Amniotic epithelial cell (primary cell): Measurements from ENCODE around the gene DCLK1.
A peak's percentile ranks its signal among the peaks of the same experiment; 100 is the strongest.

Source experiments
- DNase-seq: peaks from one replicate; pipeline ENCODE4 v3.0.0-alpha.2; 2010; ENCODE audit warnings: low read depth

DCLK1 gene

DNA sequence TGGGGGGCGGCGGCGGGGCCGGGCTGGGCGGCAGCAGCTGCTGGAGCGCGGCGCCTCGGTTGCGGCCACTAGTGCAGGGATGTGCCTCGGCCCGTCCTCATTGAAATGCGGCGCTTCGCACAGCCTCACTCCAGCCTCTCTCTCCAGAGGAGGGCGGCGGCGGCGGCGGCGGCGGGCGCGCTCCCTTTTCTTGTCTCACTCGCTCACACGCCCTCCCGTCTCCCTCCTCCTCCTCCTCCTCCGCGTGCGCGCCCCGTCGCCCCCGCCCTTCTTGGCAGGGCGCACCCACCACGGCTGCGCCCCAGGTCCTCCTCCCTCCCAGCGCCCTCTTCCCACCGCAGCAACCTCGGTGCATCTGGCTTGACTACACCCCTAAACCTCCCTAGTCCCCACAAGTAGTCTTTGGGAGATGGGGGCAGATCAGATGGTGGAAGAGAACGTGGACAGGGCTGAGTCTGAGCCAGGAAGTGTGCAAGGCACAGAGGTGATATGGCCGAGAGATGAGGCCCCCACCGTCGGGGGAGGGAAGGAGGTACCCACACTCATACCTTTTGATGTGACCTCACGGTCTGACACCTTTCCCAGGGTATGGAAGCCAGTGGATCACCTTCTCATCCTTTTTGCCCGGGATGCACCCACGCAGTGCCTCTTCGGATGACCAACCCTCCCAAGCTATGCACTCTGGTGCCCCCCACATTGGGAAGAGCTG lies at the start of gene DCLK1:
Gene DCLK1 (minus strand): TSS at position 161 of the 709 bp plus-strand sequence.
- no peak for DNase-seq

GRCh38 chr13:36175621-36176020 lies 44.4 kb upstream of the DCLK1 start:
- no peak for DNase-seq

DNA sequence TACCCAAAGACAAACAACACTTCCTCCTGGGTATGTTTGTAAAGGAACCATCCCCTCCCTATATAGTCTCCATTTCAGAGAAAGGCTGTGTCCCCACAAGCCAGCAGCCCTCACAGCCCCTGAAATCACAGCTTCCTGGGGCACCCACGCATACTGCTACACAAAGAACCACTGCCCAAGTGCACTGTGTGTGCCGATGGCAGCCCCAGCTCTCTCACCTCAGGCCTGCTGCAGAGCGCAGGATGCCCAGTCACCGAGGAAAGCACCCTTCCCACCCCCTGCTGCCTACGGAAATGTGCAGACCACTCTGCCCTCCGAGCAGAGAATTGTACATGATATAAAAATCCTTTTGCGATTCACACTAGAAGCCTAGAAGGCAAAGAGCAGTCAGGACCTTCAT lies 43.7 kb upstream of the DCLK1 start:
- DNase-seq: no peak

DNA sequence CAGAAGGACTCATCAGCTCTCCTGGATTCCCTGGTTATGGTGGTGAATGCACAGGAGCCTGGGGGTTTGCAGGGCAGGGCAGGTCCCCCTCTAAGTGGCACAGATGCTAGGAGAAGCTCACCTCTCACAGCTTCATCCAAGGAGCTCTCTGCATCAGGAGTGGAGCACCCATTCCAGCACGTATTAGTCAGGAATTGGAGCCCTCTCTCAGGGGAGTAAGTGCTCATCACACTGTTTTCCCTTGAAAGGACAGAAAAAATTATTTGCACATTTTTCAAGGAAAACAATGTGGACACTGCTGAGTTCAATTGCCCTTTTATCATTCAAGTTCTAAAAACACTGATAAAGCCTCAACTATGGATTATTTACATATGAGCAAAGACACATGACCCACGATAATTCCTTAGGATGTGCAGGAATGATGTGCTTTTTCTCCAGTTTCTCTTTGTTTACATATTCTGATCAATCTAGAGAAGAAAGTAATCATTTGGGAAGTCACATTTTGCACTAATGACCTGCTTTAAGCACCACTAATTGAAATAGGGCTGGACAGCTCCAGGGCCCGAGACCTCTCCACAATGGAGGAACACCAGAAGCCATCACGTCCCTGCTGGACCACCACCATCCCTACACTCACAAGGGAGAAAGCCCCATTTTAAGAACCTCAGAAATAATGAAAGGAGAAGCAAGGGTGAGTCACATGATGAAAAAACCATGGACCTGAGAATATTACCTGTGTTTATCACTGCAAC lies 42.6 kb upstream of the DCLK1 start:
- no peak for DNase-seq

GRCh38 chr13:36166046-36166445 lies 34.9 kb upstream of the DCLK1 start:
- DNase-seq: no peak

GRCh38 chr13:36163809-36164308 lies 32.7 kb upstream of the DCLK1 start:
- DNase-seq: peak; percentile 95

DNA sequence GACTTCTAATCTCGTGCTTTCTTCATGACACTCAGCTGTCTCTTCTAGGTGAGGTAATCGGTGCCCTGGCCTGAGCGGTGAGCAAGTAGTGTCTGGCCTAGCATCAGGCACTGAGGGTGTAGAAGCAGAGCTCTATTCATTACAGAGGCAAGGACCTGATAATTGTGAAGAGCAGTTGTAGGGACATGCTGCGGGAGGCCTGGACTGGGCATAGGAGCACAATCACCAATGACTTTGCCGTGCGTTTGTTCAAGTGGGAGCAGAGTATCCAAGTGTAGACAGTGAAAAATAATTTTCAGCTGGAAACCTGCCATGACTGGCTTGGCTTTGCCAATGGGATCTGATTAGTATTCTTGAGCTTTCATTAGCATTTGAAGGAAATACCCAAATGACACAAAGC lies 32.1 kb upstream of the DCLK1 start:
- no peak for DNase-seq

- DNase-seq: no peak
Observed at GRCh38 chr13:36160297-36160696, 29.1 kb upstream of the DCLK1 start.

DNA sequence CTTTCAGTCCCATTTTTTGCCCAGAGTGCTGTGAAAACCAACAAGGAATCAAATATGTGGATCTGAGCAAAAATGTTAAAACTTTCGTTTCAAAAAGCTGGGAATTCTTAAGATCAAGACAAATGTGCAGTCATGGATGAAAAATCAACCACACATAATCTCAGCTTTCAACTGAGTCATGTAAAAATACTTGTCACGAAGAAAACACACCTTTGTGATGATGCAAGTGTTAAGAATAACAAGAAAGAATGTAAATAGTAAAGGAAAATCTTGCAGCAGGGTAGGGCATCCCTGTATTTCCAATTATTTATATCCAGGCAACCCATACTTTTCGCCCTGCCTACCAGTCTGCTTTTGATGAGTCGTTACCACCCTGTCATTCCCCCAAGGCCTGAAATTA lies 27.4 kb upstream of the DCLK1 start:
- peak; percentile 21 for DNase-seq

GRCh38 chr13:36157480-36157879 lies 26.3 kb upstream of the DCLK1 start:
- peak; percentile 13 for DNase-seq

DNA sequence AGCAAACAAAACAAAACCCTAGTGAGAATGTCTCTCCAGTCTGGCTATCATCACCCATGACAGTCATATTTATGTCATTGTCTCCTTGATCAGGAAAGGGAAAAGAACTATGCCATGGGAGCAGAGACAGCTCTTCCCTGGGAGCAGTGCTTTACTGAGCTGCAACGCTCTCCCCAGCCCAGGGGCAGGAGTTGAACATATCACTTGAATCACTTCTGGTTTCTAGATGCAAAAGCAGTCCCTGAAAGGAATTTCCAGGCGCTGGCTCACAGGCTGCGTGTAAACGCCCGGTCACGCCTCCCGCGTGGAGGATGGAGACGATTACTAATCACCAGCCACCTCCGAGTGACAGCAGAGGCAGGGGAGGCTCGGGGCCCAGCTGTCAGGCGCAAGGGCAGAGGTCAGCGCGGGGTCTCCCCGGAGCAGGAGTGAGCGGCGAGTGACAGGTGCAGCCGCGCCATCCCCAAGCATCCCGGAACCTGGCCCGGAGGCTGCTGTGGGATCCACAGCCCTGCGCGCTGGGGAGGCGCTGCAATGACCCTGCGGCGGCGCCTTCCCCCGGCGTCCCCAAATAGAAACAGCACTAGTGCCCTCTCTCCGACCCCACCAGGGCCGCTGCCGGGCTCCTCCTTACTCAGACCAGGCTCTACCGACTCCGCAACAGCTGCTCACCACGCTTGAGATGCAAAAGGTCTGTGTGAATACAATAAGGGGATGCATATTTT lies 23.5 kb upstream of the DCLK1 start:
- DNase-seq: peak; percentile 8

- peak; percentile 14 for DNase-seq
Observed at GRCh38 chr13:36151591-36151990, 20.4 kb upstream of the DCLK1 start.

GRCh38 chr13:36148446-36148845 lies 17.3 kb upstream of the DCLK1 start:
- DNase-seq: peak; percentile 21

DNA sequence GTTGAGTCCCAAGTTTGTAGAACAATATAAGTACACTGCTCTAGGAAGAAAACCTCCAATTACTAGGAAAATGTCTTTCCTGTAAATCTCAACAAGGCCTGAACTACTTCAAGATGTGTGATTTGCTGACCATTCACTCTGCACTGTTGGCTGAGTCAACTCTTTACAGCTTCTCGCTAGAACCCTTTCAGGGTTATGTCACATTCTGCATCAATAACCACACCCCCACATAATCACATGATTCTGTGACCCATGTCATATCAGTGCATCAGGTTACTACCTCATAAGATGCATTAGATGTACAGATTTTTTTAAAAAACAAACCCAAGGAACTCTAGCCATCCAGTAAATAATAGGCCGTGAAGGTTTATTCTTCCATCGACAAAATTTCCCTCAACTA lies 16.1 kb upstream of the DCLK1 start:
- no peak for DNase-seq

GRCh38 chr13:36146511-36147269 lies 15.5 kb upstream of the DCLK1 start:
- peak; percentile 12 for DNase-seq

- no peak for DNase-seq
Observed at GRCh38 chr13:36143738-36144137, 12.6 kb upstream of the DCLK1 start.

DNA sequence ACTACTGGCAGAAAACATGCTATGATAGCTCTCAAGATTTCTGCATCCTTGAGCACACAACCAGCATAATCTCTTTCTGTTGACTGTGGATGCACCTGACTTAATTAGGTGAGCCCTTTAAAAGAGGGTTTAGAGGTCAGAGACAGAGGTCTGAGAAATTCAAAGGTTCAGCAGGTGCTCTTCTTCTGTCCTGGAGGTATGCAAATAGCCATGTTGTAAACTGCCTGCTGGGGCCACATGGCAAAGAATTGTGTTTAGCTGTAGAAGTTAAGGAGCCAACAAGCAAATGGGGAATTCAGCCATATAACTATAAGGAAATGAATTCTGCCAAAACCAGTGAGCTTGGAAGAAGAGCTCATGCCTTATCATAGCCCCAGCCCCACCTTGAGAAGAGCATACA lies 11.6 kb upstream of the DCLK1 start:
- no peak for DNase-seq

GRCh38 chr13:36135876-36136275 lies 4.7 kb upstream of the DCLK1 start:
- DNase-seq: no peak

GRCh38 chr13:36134632-36135031 lies 3.5 kb upstream of the DCLK1 start:
- DNase-seq: no peak

- DNase-seq: no peak
Observed at GRCh38 chr13:36133950-36134626, 2.9 kb upstream of the DCLK1 start.

- no peak for DNase-seq
Observed at GRCh38 chr13:36132376-36132775, 1.2 kb upstream of the DCLK1 start.

DNA sequence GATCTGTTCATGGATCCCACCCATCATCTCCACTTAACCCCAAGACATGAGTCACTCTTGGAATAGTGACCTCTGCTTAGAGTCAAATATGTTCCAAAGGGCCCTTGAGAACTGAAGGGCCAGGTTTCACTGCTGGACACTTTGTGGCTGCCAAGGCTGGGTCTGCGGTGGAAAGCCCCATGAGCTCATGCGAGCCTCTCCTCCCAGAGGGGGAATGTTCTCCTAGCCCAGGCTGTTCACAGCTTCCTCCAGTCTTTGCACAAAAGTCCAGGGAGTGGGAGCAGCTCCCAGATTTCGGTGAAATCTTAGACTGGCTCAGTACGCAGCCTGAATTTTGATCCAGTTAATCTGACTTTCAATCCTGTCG lies 732 bp upstream of the DCLK1 start:
- no peak for DNase-seq
